ENCODE measurements around the gene SEMA4A.
"Not testable (repeated sequence)": the region's sequence is repeated elsewhere in the genome, so short reads cannot be mapped to it uniquely, and the experiment has no call there.

Gene SEMA4A

DNA sequence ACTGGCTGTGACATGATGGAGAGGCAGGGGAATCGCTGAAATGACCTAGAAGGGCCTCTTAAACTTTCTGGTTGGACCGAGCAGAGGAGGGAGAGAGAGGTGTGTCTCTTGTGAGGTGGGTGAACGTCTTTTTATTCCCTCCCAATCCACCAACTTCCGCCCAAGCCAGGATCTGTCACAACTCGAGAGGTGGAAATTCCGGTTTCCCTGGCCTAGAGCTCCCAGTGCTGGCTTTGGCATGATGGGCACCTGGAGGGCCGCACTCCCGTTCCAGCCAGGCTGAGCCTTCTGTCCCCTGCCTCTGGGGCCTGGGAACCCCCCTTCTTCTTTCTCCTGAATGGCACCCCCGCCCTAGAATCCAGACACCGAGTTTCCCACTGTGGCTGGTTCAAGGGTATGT lies at the start of gene SEMA4A:
Gene SEMA4A, plus strand, starts transcription at position 224 of the 400 bp plus-strand sequence. CDS start 994 bp downstream, outside the sequence.
- DNase-seq (ENCODE audit: low spot score), result no peak

DNA sequence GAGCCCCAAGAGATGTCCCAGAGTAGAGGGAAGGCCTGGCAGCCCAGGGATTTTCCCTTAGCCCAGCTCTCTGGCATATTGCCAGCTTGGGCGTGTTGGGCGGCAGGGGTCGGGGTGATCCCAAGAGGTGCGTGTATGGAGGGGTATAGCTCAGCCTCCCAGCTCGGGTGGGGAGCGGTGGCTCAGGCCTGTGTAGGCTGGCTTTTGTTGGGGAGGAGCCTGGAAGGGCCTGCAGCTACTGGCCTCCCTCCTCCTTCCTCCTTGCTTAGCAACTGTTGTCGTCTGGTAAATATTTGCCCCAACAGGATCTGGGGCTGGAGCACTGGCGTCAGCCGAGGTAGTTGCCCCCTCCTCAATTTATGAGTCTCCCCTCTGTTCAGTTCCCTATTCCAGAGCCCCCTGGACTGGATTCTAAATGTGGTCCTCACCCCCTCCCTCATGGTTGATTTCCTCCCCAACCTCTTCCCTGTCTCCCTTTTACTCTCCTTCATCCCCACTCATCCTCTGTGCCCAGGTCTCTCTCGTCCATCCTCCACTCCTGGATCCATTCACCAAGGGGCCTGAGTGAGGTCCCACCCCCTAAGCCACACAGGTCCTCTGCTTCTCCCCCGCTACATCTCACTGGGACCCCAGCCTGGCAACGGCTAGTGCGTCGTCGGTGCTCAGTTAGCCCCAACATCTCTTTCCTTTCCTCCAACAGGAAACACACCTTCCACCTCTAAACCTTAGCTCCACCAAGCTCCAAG lies 49.1 kb upstream of the SEMA4A start:
- DNase-seq (ENCODE audit: low spot score), result peak; percentile 76

DNA sequence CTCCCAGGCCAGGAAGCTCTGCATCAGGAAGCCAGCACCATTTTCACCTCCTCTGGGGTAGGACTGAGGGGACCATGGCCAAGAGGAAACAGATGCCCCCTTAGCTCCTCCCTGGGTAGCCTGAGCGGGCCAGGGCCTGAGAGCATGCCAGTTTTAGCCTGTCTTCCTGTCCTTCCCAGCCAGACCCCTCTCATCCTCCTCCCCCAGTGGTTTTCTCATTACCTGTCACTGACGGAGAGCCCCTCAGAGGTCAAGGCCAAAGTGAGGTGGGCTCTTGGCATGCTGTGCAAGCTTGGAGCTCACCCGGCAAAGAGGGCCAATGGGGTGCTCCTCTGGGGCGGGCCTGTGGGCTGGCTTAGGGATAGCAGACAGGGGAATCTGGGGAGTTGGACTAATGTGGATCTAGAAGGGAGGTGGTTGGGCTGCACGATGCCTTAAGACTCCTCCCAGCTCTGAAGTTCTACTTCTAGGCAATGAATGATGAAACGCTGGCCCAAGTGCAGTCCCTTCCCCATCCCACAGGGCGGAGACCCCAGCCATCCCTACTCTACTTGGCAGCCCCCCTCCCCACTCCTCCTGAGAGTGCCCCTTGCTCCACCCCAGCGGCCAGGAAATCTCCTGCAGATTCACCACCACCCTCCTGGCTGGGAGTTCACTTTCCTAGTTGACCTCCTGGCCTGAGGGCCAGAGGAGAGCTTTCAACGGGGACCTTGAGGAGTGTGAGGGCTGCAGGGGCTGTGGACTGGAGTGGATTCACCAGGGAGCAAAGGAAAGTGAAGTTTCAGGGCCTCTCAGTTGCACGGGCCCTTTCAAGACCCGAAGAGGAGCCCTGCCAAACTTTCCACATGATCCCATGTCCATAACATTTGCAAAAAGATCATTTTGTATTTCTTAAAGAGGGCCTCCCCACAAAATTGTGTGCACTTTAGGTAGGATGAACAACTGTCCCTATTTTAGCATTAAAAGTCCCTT lies 48.2 kb upstream of the SEMA4A start:
- no peak for DNase-seq (ENCODE audit: low spot score)

DNA sequence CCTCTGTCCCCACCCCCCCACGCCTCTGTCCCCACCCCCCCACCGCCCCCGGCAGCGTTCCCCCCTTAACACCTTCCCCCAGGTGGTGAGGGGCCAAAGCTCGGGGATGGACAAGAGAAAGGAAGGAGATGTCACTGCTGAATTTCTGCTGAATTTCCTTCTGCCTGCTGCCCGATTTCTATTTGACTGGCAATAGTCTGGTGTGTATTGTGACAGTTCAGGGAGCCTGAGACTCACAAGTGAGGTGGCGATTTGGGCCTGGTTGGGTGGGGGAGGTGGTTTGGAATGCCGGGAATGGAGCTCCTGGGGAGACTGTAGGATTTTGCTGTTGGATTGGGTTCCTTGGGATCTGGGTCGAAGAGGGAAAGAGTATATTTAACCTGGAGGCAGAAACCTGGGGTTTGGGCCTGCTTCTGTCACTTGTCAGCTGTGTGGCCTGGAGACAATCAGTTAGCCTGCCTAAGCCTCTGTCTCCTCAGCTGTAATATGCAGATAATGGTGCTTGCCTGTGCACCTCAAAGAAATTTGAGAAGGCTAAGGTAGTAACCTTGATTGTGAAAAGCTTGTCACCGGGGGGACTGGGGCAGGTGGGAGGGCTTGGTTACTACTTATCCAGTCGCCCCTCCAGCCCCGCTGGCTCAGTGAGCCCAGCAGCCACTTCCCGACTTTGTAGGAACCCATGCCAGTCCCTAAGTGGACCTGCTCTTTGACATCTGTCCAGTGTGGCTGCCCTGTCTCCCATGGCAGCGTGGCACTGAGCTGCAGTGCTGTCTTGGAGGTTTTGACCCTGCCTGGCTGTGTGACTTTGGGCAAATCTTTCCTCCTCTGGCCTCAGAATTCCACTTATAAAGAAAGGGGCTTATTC lies 46.5 kb upstream of the SEMA4A start:
- DNase-seq (ENCODE audit: low spot score), result no peak

DNA sequence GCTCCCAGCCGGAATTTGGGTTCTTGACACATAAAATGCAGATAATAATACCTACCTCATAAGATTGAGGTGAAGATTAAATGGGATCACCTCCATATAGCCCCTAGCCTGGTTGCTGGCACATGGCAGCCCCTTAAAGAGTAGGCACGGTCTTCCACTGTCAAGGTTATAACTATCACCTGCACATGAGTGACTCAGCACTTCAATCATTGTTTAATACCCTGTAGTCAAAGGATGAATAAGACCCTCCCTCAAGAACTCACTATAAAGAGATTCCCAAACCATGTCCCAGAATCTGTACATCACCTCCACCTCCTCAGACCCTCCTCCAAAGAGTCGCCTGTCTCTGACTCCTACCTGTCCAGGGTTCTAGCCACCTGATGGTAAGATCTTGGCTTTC lies 45.3 kb upstream of the SEMA4A start:
- no peak for DNase-seq (ENCODE audit: low spot score)

DNA sequence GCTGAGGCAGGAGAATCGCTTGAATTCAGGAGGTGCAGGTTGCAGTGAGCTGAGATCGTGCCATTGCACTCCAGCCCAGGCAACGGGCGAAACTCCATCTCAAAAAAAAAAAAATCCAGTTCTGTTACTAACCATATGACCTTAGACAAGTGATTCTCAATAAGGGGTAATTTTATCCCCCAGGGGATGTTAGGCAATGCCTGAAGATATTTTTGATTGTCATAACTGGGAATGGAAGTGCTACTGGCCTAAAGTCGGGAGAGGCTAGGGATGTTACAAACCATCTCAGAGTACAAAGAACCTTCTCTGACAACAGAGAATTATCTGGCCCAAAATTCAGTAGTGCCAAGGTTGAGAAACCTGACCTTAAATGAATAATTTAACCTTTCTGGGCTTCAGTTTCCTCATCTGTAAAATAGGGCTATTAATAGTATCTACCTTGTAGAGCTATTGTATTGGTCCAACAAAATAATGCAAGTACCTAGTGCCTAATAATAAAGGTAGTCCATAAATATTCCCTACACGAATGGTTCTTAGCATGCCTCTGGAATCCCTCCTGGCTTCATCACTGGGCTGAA lies 44.6 kb upstream of the SEMA4A start:
- no peak for DNase-seq (ENCODE audit: low spot score)

DNA sequence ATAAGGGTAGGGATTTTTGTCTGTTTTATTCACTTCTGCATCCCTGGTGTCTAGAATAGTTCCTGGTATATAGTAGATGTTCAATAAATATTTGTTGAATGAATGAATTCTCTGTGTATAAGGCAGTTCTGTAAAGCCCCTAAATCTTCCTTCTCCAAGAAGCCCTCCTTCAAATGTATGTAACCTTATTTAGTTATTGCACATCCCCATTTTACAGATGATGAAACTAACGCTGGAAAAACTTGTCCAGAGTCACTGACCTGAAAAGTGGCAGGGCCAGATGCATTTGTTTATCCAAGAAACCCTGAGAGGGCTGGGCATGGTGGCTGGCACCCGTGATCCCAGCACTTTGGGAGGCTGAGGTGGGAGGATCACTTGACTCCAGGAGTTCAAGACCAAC lies 43.1 kb upstream of the SEMA4A start:
- DNase-seq (ENCODE audit: low spot score), result no peak

DNA sequence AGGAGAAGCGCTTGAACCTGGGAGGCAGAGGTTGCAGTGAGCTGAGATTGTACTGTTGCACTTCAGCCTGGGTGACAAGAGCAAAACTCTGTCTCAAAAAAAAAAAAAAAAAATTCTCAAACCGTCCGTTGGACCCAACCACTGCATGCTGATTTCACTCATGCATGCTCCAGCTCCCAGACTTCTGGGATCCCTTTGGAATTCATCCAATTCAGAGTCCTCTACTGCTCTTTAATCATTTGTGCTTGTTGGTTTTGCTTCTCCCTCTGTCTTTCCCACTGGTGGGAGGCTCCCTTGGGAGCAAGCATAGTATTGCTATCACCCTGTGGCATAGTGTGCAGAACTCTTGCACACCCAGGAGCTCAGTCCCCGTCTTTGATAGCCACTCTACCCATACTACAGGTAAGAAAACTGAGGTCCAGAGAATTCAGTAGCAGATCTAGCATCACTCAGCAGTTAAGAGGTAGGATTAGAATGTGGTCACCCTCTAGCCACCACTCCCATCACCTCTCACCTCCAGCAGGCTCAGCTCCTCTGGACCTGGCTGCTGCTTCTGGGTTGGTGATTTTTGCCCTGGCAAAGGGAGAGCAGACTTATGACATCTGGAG lies 41.9 kb upstream of the SEMA4A start:
- DNase-seq (ENCODE audit: low spot score), result no peak

DNA sequence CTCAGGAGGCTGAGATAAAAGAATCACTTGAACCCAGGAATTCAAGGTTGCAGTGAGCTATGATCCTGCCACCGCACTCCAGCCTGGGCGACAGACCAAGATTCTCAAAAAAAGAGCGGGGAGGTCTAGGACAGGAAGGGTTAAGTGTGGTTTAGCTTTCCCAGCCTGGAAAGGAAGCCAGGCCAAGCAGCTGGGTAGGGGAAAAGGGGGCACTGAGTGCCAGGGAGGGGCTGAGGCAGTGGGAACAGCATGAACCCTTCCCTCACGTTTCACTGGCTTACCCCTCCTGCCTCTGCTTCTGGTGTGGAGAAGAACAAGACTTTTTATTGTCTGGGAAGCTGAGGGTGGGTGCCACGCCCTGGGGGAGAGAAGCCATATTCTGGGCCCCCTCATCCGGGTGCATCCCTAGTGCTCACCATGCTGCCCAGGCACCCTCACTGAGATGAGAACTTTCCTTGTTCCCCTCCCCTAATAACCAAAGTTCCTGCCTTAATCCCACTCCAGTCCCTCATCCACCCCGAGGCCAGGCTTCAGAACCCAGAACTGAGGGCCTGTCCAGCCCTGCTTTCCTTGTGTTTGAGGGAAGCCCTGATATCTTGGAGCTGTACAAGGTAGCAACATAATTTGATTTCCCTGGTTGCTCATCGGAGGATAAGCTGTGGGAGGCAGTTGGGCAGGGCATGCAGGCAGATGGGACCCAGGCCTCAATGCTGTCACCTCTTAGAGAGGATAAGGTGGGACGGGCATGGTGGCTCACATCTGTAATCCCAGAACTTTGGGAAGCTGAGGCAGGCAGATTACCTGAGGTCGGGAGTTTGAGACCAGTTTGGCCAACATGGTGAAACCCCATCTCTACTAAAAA lies 40.9 kb upstream of the SEMA4A start:
- DNase-seq (ENCODE audit: low spot score), result no peak

DNA sequence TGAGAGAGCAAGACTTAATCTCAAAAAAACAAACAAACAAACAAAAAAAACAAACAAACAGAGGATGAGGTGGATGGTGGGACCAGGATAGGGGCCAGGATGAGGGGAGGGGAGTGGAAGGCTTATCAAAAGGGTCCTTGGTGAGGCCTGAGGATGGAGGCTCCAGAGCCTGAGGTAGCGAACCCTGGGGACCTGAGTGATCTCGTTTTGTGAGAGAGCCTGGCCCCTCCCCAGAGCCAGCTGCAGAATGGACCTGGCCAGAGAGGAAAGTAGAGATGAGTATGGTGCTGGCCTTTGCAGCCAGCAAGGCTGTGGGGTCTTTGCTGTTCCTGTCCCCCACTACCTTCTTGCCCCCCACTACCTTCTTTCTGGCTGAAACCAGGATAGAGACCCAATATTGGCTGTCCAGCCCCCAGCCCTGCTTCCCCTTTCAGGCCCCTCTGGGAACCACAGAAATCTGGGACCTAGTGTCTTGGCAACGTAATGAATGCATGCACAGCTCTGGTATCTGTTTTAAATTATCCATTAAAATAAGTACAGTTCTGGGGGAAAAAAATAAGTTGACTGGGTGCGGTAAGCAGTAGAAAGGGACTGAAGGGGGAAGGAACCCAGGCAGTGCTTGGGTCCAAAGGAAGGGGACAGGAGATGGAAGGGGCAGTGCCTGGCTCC lies 40.0 kb upstream of the SEMA4A start:
- DNase-seq (ENCODE audit: low spot score), result no peak

DNA sequence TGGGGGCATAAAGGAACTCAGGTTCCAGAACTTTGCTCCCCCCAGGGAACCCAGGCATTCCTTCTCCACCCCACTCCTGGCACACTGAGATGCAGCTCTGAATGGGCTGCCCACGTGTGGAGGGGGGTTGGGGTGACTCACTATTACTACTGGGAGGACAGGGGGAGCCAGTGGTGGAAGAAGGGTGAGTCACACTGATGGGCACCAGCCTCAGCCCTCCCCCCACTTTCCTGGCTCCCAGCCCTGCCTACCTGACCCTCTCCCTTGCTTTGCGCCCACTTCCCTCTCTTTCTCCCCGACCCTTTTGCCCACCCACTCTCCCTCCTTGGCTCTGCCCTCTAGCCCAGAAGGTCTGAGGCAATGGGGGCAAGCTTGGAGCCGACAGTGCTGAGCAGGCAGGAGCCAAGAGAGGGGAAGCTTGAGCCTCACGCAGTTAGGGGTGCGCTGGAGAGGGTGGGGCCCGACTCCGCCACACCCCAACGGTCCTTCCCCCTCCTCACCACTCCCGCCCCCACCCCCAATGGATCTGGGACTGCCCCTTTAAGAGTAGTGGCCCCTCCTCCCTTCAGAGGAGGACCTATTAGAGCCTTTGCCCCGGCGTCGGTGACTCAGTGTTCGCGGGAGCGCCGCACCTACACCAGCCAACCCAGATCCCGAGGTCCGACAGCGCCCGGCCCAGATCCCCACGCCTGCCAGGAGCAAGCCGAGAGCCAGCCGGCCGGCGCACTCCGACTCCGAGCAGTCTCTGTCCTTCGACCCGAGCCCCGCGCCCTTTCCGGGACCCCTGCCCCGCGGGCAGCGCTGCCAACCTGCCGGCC lies 39.1 kb upstream of the SEMA4A start, which contains the start of gene LMNA:
Gene LMNA, plus strand, starts transcription at position 611 of the 818 bp plus-strand sequence. CDS start 208 bp downstream, outside the sequence.
- DNase-seq (ENCODE audit: low spot score), result no peak

DNA sequence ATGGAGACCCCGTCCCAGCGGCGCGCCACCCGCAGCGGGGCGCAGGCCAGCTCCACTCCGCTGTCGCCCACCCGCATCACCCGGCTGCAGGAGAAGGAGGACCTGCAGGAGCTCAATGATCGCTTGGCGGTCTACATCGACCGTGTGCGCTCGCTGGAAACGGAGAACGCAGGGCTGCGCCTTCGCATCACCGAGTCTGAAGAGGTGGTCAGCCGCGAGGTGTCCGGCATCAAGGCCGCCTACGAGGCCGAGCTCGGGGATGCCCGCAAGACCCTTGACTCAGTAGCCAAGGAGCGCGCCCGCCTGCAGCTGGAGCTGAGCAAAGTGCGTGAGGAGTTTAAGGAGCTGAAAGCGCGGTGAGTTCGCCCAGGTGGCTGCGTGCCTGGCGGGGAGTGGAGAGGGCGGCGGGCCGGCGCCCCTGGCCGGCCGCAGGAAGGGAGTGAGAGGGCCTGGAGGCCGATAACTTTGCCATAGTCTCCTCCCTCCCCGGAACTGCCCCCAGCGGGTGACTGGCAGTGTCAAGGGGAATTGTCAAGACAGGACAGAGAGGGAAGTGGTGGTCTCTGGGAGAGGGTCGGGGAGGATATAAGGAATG lies 38.4 kb upstream of the SEMA4A start:
- no peak for DNase-seq (ENCODE audit: low spot score)

DNA sequence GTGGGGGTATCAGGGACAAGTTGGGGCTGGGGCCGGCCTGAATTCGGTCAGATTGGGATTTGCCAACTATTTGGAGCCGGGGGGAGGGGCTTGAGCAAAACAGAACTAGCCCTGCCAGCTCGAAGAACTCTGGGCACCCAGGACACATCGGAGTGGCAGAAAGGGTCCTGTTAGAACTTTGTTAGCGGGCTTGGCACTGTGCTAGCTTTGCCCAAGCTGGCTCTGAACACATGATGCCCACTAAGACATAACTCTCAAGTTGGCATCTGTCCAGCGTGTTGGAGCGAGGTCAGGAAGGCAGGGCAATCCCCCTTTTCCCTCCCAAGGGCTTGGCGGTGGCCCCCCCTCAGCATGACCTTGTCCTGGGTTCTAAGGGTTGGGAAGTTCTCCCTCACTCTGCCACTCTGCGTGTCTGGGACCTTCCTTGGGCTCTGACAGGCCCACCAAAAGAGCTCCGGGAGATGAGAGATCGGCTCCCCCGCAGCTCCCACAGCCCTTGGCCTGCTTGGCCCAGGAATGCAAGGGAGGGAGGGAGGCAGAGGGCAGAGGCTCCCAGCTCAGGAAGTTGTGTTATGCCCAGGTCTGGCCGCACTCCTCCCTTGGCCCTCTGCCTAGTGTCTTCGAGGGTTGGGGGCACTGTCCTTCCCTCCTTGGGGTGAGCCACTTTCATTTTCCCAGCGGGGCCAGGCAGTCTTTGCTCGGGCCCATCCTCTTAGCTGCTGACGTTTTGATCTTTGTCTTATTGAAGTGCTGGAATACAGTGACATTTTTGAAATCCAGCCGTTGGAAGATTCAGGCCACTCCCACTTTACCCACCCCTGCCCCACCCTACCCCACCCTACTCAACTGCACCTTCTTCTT lies 37.6 kb upstream of the SEMA4A start:
- no peak for DNase-seq (ENCODE audit: low spot score)

DNA sequence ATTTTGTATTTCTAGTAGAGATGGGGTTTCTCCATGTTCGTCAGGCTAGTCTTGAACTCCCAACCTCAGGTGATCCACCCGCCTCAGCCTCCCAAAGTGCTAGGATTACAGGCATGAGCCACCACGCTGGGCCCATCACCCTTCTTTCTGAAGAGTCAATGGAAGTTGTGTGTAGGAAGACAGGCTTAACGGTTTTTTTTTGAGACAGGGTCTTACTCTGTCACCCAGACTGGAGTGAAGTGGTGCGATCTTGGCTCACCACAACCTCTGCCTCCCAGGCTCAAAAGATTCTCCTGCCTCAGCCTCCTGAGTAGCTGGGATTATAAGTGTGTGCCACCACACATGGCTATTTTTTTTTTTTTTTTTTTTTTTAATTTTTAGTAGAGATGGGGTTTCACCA lies 36.7 kb upstream of the SEMA4A start:
- not testable (repeated sequence) for DNase-seq (ENCODE audit: low spot score)

DNA sequence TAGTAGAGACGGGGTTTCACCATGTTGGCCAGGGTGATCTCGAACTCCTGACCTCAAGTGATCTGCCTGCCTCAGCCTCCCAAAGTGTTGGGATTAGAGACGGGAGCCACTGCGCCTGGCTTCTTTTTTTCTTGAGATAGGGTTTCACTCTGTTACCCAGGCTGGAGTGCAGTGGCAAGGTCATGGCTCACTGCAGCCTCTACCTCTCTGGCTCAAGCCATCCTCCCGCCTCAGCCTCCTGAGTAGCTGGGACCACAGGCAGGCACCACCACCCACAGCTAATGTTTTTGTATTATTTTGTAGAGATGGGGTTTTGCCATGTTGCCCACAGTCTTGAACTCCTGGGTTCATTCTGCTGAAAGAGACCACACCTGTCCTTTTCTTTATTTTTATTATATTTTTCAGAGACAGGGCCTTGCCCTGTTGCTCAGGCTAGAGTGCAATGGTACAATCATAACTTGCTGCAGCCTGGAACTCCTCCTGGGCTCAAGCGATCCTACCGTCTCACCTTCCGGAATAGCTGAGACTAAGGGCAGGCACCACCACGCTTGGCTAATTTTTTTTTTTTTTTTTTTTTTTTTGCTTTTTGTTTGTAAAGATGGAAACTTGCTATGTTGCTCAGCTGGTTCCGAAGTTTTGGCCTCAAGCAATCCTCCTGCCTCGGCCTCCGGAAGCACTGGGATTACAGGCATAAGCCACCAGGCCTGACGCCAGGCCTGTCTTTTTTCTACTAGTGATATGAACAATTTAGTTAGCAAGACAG lies 35.8 kb upstream of the SEMA4A start:
- DNase-seq (ENCODE audit: low spot score), result no peak

DNA sequence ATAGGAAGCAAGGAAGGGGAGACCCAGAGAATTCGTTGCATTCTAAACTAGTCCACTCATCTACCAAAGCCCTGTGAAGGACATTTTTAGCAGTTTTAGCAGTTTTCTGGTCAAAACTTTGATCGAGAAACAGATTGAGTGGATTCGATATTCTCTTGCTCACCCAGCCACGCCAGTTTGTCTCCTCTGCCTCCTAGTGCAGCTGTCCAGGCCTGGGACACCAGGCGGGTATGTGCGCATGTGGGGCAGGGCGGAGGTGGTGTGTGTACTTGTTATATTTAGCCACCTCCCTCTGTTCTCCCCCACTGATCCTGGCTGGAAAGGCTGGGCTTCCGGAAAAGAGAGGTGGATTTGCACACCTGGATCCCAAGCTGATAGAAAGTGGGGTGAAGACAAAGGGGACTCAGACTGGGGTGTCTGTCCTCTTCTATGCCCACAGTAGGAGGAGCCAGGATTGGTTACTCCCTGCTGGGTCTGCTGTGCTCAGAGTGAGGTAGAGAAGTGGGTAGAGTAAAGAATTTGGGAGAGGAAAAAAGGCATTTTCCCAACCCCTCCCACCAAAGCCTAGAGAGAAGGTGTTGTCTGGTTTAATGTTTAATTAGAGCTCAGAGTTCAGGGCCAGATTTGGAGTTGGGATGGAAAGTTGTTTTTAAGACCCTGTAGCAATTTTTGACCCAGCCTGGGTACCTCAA lies 35.1 kb upstream of the SEMA4A start:
- DNase-seq (ENCODE audit: low spot score), result no peak

All from D341Med (cell line).